GM13977 (cell line): Measurements from ENCODE around the gene A3GALT2.

Experiments
- DNase-seq: peaks from one replicate; pipeline ENCODE4 v3.0.0; 2012; ENCODE audit warnings: low spot score
- CTCF ChIP-seq: IDR thresholded peaks from 2 replicates; pipeline ENCODE4 v1.5.1; 2012; ENCODE audit warnings: mild to moderate bottlenecking, control low read depth; ENCODE audit not compliant: insufficient read depth; ENCODE audit errors: extremely low read depth, missing control alignments
- in situ Hi-C: fragments of 300-500 bp; cut with MboI; formaldehyde crosslinking; loops from one replicate; pipeline ENCODE4 v1.12.0; 2022; ENCODE audit warnings: low sequenced_read_pairs, low pct_unique_long_range_greater_than_20kb, mixed read lengths, inconsistent platforms; ENCODE audit not compliant: unreplicated experiment

A3GALT2 gene

GRCh38 chr1:33348194-33348593 is 27.3 kb upstream of the A3GALT2 start:
- in situ Hi-C loops = no loop called here
- DNase-seq = no peak
- no peak for TF ChIP-seq CTCF

DNA sequence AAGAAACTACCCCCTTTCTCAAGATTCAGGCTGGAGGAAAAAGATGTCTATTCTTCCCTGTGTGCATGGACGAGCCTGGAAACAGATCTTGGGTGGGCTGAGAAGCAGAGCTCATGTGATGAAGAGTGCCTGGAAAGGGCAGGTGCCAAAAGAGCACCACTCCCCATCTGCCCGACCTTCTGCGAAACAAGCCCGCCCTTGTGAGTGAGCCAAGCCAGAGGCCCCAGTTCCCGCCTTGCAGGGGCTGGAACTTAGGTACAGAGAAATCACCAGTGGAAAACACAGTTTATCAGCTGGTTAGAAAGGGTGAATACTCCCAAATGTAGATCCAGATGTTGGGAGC is 26.7 kb upstream of the A3GALT2 start:
- in situ Hi-C loops = no loop called here
- no peak for TF ChIP-seq CTCF
- no peak for DNase-seq

DNA sequence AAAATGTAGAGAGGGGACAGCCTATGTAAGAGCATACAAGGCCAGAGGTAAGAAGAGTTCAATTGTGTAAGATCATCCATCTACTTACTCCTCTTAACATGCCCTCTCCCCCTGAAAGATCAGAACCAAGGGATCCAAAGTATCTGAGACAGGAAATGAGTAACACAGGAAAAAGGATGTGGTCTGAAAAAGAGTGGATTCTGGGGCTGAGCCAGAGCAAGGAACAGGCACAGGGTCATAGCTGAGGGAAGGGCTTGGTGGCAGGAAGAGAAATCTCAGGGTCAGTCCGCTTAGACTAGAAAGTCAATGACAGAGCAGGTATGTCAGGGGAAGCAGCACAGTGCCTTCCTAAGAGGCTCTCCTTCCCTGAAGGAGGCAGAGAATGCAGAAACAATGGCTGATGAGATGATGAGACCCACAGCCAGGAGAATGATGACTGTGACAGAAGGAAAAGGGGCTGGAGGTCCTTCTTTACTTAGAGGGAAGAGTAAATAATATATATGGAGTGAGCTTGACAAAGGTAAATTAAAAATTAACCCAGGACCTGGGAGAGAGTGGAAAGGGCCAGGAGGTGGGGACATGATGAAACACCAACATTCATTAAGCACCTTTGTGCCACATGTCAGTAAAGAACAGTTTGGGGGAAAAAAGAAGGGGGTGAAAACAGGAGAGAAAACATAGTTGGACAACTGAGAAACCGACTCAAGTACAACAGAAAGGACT is 26.2 kb upstream of the A3GALT2 start:
- DNase-seq = no peak
- in situ Hi-C loops = no loop called here
- TF ChIP-seq CTCF = no peak

- no peak for TF ChIP-seq CTCF
- in situ Hi-C loops = no loop called here
- DNase-seq = no peak
These were observed 25.6 kb upstream of the A3GALT2 start for GRCh38 chr1:33346533-33346926.

- no peak for DNase-seq
- in situ Hi-C loops = no loop called here
- no peak for TF ChIP-seq CTCF
These were observed 24.1 kb upstream of the A3GALT2 start for GRCh38 chr1:33344896-33345560.

- no peak for TF ChIP-seq CTCF
- in situ Hi-C loops = no loop called here
- no peak for DNase-seq
These were observed 22.6 kb upstream of the A3GALT2 start for GRCh38 chr1:33343539-33343938.
